ENCODE results near the gene CCDC28A. TPM values are rescaled to one million over a fixed set of nuclear protein-coding genes. Genes with fewer than 3 reads are reported as not detected.

Gene CCDC28A
- total RNA-seq, 1 donor from 2014 or later, result 30.2 TPM

DNA sequence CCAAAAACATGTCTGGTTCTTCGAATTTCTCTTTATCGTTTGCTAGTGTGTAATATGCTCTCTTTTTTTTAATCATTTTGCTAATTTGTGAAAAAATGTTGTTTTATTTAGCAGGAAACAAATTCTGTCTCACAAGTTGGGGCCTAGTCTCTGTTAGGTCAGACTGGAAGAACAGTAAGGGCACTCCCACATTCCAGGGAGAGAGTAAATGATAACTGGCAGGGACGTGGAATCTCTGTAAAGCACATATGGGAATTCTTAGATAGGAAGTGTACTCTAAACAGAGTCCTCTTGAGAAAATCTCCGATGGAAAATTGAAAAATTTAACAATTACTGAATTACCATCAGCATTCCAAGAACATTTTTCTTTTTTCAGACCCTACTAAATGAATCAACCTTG is 16.4 kb upstream of the CCDC28A start:
- Histone ChIP-seq H3K4me2 (no peak overlapping the region), H4K20me1 (ENCODE audit: low read depth) (no peaks in the 10 kb centered on the region), H3K4me1 (no peaks in the 10 kb centered on the region), H2AFZ (replicated peaks) (no peak overlapping the region), H3K9ac (no peak overlapping the region), H3K27me3 (no peaks in the 10 kb centered on the region), H3K36me3 (no peaks in the 10 kb centered on the region), H3K79me2 (ENCODE audit: low read depth) (no peaks in the 10 kb centered on the region), H3K4me3 (no peak overlapping the region), H3K27ac (no peak overlapping the region), H3K9me3 (ENCODE audit: low read depth) (no peaks in the 10 kb centered on the region), H3F3A (ENCODE audit: low read depth) (no peaks in the 10 kb centered on the region)
- Mint-ChIP-seq H3K36me3 (no peaks in the 10 kb centered on the region), H3K27me3 (ENCODE audit: insufficient read depth, low read depth) (no peaks in the 10 kb centered on the region), H3K27ac (no peak overlapping the region), H3K9me3 (no peaks in the 10 kb centered on the region), H3K4me3 (no peak overlapping the region), H3K4me1 (no peaks in the 10 kb centered on the region)
- no peak for DNase-seq (ENCODE audit: low spot score)
- TF ChIP-seq EZH2 (IDR thresholded peaks at IDR 0.05), result no peak
- TF ChIP-seq, protein P1, sequence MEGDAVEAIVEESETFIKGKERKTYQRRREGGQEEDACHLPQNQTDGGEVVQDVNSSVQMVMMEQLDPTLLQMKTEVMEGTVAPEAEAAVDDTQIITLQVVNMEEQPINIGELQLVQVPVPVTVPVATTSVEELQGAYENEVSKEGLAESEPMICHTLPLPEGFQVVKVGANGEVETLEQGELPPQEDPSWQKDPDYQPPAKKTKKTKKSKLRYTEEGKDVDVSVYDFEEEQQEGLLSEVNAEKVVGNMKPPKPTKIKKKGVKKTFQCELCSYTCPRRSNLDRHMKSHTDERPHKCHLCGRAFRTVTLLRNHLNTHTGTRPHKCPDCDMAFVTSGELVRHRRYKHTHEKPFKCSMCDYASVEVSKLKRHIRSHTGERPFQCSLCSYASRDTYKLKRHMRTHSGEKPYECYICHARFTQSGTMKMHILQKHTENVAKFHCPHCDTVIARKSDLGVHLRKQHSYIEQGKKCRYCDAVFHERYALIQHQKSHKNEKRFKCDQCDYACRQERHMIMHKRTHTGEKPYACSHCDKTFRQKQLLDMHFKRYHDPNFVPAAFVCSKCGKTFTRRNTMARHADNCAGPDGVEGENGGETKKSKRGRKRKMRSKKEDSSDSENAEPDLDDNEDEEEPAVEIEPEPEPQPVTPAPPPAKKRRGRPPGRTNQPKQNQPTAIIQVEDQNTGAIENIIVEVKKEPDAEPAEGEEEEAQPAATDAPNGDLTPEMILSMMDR (IDR thresholded peaks at IDR 0.05), result no peak
- no peak for TF ChIP-seq EZH2phosphoT487 (IDR thresholded peaks at IDR 0.05)

DNA sequence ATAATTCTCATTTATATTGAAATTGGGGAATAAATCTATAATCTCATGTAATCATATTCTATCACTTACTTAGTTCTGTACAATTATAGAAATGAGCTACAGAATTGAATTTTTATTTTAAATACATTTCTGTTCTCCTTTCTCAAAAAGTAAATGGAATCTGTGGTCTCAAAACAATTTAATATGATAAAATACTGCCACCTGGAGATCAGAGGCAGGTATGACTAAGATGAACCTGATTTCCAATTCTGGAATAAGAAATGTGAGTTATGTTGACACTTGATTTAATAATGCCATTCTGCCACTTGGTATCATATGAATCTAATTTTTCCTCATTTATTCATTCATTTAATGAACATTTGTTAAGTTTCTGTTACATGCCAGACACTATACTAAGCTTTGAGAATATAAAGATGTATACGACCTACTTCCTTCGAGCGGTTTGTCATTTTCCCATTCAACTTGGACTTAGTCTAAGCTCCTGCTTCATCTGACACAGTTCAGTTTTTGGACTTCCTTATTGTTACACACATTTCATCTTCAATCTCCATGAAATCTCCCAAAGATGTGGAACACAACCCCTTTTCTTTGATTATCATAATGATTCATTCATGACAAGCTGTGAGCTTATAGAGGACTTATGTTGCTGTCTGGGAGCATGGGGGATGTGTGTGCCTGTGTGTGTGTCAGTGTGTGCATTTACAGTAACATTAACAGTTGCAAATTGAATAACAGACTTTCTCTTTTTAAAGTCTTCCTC is 7.5 kb upstream of the CCDC28A start:
- H3K4me1 Mint-ChIP-seq, result peaks cover 2% of the 10 kb centered on the region
- H3K9me3 Mint-ChIP-seq, result no peaks in the 10 kb centered on the region
- H3K4me3 Mint-ChIP-seq, result no peak overlapping the region
- Histone ChIP-seq H3K9ac (no peak overlapping the region), H3K79me2 (ENCODE audit: low read depth) (no peaks in the 10 kb centered on the region), H3K4me2 (no peak overlapping the region), H3K9me3 (ENCODE audit: low read depth) (no peaks in the 10 kb centered on the region), H3K36me3 (no peaks in the 10 kb centered on the region), H3F3A (ENCODE audit: low read depth) (no peaks in the 10 kb centered on the region), H3K27ac (no peak overlapping the region), H3K4me3 (no peak overlapping the region), H3K4me1 (no peaks in the 10 kb centered on the region), H4K20me1 (ENCODE audit: low read depth) (no peaks in the 10 kb centered on the region), H2AFZ (replicated peaks) (no peak overlapping the region), H3K27me3 (no peaks in the 10 kb centered on the region)
- TF ChIP-seq EZH2 (IDR thresholded peaks at IDR 0.05), result no peak
- TF ChIP-seq, protein P1 (IDR thresholded peaks at IDR 0.05), result peak; percentile 83
- no peak for TF ChIP-seq EZH2phosphoT487 (IDR thresholded peaks at IDR 0.05)
- DNase-seq (ENCODE audit: low spot score), result peak; percentile 47
- no peaks in the 10 kb centered on the region for H3K36me3 Mint-ChIP-seq
- H3K27me3 Mint-ChIP-seq (ENCODE audit: insufficient read depth, low read depth), result peaks cover 2% of the 10 kb centered on the region
- H3K27ac Mint-ChIP-seq, result no peak overlapping the region

DNA sequence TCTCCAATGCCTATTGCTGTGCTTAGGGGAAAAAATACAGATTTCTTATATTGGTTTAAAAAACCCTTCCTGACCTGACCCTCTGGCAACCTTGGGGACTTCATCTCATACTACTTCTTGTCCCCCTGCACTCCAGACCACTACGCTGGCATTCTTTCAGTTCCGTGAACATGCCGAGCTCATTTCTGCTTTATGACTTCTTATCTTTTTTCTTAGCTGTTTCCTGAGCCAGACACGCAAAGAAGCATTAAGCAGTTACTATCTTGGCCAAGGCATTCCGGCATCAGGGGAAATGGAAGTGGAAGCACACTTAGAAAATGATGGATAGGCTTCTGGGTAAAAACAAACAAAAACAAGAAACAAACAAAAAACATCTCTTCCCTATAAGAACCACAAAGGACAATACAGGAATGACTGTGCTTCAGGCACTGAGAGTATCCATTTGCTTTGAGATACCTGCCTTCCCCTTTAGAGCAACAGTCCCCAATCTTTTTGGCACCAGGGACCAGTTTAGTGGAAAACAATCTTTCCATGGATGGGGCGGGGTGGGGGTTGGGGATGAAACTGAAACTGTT is 4.4 kb upstream of the CCDC28A start:
- no peak overlapping the region for H2AFZ ChIP-seq (replicated peaks)
- H3K9ac ChIP-seq, result no peak overlapping the region
- no peak overlapping the region for H3K4me2 ChIP-seq
- Mint-ChIP-seq H3K4me3 (no peak overlapping the region), H3K27ac (no peak overlapping the region), H3K36me3 (no peaks in the 10 kb centered on the region), H3K27me3 (ENCODE audit: insufficient read depth, low read depth) (peaks cover 2% of the 10 kb centered on the region), H3K9me3 (no peaks in the 10 kb centered on the region), H3K4me1 (peaks cover 12% of the 10 kb centered on the region)
- no peaks in the 10 kb centered on the region for H3K27me3 ChIP-seq
- peaks cover 3% of the 10 kb centered on the region for H3K79me2 ChIP-seq (ENCODE audit: low read depth)
- H3F3A ChIP-seq (ENCODE audit: low read depth), result no peaks in the 10 kb centered on the region
- no peaks in the 10 kb centered on the region for H3K36me3 ChIP-seq
- no peaks in the 10 kb centered on the region for H4K20me1 ChIP-seq (ENCODE audit: low read depth)
- no peak for TF ChIP-seq EZH2 (IDR thresholded peaks at IDR 0.05)
- TF ChIP-seq, protein P1 (IDR thresholded peaks at IDR 0.05), result no peak
- TF ChIP-seq EZH2phosphoT487 (IDR thresholded peaks at IDR 0.05), result no peak
- H3K4me3 ChIP-seq, result no peak overlapping the region
- no peak for DNase-seq (ENCODE audit: low spot score)
- H3K9me3 ChIP-seq (ENCODE audit: low read depth), result no peaks in the 10 kb centered on the region
- H3K4me1 ChIP-seq, result peaks cover 2% of the 10 kb centered on the region
- no peak overlapping the region for H3K27ac ChIP-seq
